ENCODE results near the gene PAQR6.

PAQR6 gene

GRCh38 chr1:156282479-156283222, 34.8 kb upstream of the PAQR6 start, which contains the start of gene SMG5:
TSS of gene SMG5 (minus strand) at chr1:156282825. CDS start at chr1:156282680, 145 bp downstream.
- Histone ChIP-seq H3K4me3 (ENCODE audit: low read length) (peak within 1 kb of the TSS; percentile 66), H3K9me3 (ENCODE audit: control insufficient read depth, low read length) (no peaks in the 10 kb centered on the region), H3K27me3 (ENCODE audit: control insufficient read depth, insufficient read depth, low read length) (no peaks in the 10 kb centered on the region), H3K36me3 (ENCODE audit: control insufficient read depth, insufficient read depth, low read length) (peaks cover 4% of the 10 kb centered on the region), H3K4me1 (ENCODE audit: control insufficient read depth, insufficient read depth, low read length) (peaks cover 26% of the 10 kb centered on the region), H3K9ac (ENCODE audit: low read length) (peak within 1 kb of the TSS; percentile 90)

GRCh38 chr1:156281693-156282478, 34.0 kb upstream of the PAQR6 start:
- no peaks in the 10 kb centered on the region for H3K9me3 ChIP-seq (ENCODE audit: control insufficient read depth, low read length)
- no peaks in the 10 kb centered on the region for H3K27me3 ChIP-seq (ENCODE audit: control insufficient read depth, insufficient read depth, low read length)
- H3K9ac ChIP-seq (ENCODE audit: low read length), result peak overlapping the region; percentile 90
- H3K4me1 ChIP-seq (ENCODE audit: control insufficient read depth, insufficient read depth, low read length), result peaks cover 26% of the 10 kb centered on the region
- H3K4me3 ChIP-seq (ENCODE audit: low read length), result peak overlapping the region; percentile 66
- H3K36me3 ChIP-seq (ENCODE audit: control insufficient read depth, insufficient read depth, low read length), result peaks cover 6% of the 10 kb centered on the region

- Histone ChIP-seq H3K9ac (ENCODE audit: low read length) (peak overlapping the region; percentile 90), H3K9me3 (ENCODE audit: control insufficient read depth, low read length) (no peaks in the 10 kb centered on the region), H3K36me3 (ENCODE audit: control insufficient read depth, insufficient read depth, low read length) (peaks cover 9% of the 10 kb centered on the region), H3K27me3 (ENCODE audit: control insufficient read depth, insufficient read depth, low read length) (no peaks in the 10 kb centered on the region), H3K4me1 (ENCODE audit: control insufficient read depth, insufficient read depth, low read length) (peaks cover 26% of the 10 kb centered on the region), H3K4me3 (ENCODE audit: low read length) (peak overlapping the region; percentile 66)
Observed at GRCh38 chr1:156281281-156281680, 33.4 kb upstream of the PAQR6 start.

GRCh38 chr1:156279837-156280236, 32.0 kb upstream of the PAQR6 start:
- Histone ChIP-seq H3K27me3 (ENCODE audit: control insufficient read depth, insufficient read depth, low read length) (no peaks in the 10 kb centered on the region), H3K36me3 (ENCODE audit: control insufficient read depth, insufficient read depth, low read length) (peaks cover 9% of the 10 kb centered on the region), H3K4me3 (ENCODE audit: low read length) (no peak overlapping the region), H3K9me3 (ENCODE audit: control insufficient read depth, low read length) (no peaks in the 10 kb centered on the region), H3K4me1 (ENCODE audit: control insufficient read depth, insufficient read depth, low read length) (peaks cover 26% of the 10 kb centered on the region), H3K9ac (ENCODE audit: low read length) (no peak overlapping the region)

GRCh38 chr1:156276966-156277381, 29.1 kb upstream of the PAQR6 start:
- H3K9ac ChIP-seq (ENCODE audit: low read length), result no peak overlapping the region
- no peak overlapping the region for H3K4me3 ChIP-seq (ENCODE audit: low read length)
- no peaks in the 10 kb centered on the region for H3K27me3 ChIP-seq (ENCODE audit: control insufficient read depth, insufficient read depth, low read length)
- H3K9me3 ChIP-seq (ENCODE audit: control insufficient read depth, low read length), result no peaks in the 10 kb centered on the region
- peaks cover 18% of the 10 kb centered on the region for H3K36me3 ChIP-seq (ENCODE audit: control insufficient read depth, insufficient read depth, low read length)
- peaks cover 11% of the 10 kb centered on the region for H3K4me1 ChIP-seq (ENCODE audit: control insufficient read depth, insufficient read depth, low read length)

- H3K36me3 ChIP-seq (ENCODE audit: control insufficient read depth, insufficient read depth, low read length), result peaks cover 18% of the 10 kb centered on the region
- H3K4me3 ChIP-seq (ENCODE audit: low read length), result no peak overlapping the region
- peaks cover 10% of the 10 kb centered on the region for H3K4me1 ChIP-seq (ENCODE audit: control insufficient read depth, insufficient read depth, low read length)
- no peaks in the 10 kb centered on the region for H3K27me3 ChIP-seq (ENCODE audit: control insufficient read depth, insufficient read depth, low read length)
- no peak overlapping the region for H3K9ac ChIP-seq (ENCODE audit: low read length)
- no peaks in the 10 kb centered on the region for H3K9me3 ChIP-seq (ENCODE audit: control insufficient read depth, low read length)
Observed at GRCh38 chr1:156276532-156276931, 28.7 kb upstream of the PAQR6 start.

GRCh38 chr1:156270314-156270713, 22.5 kb upstream of the PAQR6 start:
- H3K9ac ChIP-seq (ENCODE audit: low read length), result no peak overlapping the region
- no peaks in the 10 kb centered on the region for H3K9me3 ChIP-seq (ENCODE audit: control insufficient read depth, low read length)
- H3K4me1 ChIP-seq (ENCODE audit: control insufficient read depth, insufficient read depth, low read length), result no peaks in the 10 kb centered on the region
- H3K36me3 ChIP-seq (ENCODE audit: control insufficient read depth, insufficient read depth, low read length), result peaks cover 29% of the 10 kb centered on the region
- no peaks in the 10 kb centered on the region for H3K27me3 ChIP-seq (ENCODE audit: control insufficient read depth, insufficient read depth, low read length)
- no peak overlapping the region for H3K4me3 ChIP-seq (ENCODE audit: low read length)

GRCh38 chr1:156268336-156268735, 20.5 kb upstream of the PAQR6 start:
- no peaks in the 10 kb centered on the region for H3K27me3 ChIP-seq (ENCODE audit: control insufficient read depth, insufficient read depth, low read length)
- H3K4me1 ChIP-seq (ENCODE audit: control insufficient read depth, insufficient read depth, low read length), result no peaks in the 10 kb centered on the region
- peaks cover 29% of the 10 kb centered on the region for H3K36me3 ChIP-seq (ENCODE audit: control insufficient read depth, insufficient read depth, low read length)
- H3K9ac ChIP-seq (ENCODE audit: low read length), result no peak overlapping the region
- H3K9me3 ChIP-seq (ENCODE audit: control insufficient read depth, low read length), result no peaks in the 10 kb centered on the region
- no peak overlapping the region for H3K4me3 ChIP-seq (ENCODE audit: low read length)

GRCh38 chr1:156266051-156266450, 18.2 kb upstream of the PAQR6 start:
- Histone ChIP-seq H3K4me3 (ENCODE audit: low read length) (no peak overlapping the region), H3K9ac (ENCODE audit: low read length) (no peak overlapping the region), H3K9me3 (ENCODE audit: control insufficient read depth, low read length) (no peaks in the 10 kb centered on the region), H3K4me1 (ENCODE audit: control insufficient read depth, insufficient read depth, low read length) (no peaks in the 10 kb centered on the region), H3K36me3 (ENCODE audit: control insufficient read depth, insufficient read depth, low read length) (peaks cover 38% of the 10 kb centered on the region), H3K27me3 (ENCODE audit: control insufficient read depth, insufficient read depth, low read length) (no peaks in the 10 kb centered on the region)

GRCh38 chr1:156263288-156263655, 15.4 kb upstream of the PAQR6 start:
- H3K4me3 ChIP-seq (ENCODE audit: low read length), result no peak overlapping the region
- H3K27me3 ChIP-seq (ENCODE audit: control insufficient read depth, insufficient read depth, low read length), result no peaks in the 10 kb centered on the region
- H3K36me3 ChIP-seq (ENCODE audit: control insufficient read depth, insufficient read depth, low read length), result peaks cover 62% of the 10 kb centered on the region
- no peak overlapping the region for H3K9ac ChIP-seq (ENCODE audit: low read length)
- H3K4me1 ChIP-seq (ENCODE audit: control insufficient read depth, insufficient read depth, low read length), result no peaks in the 10 kb centered on the region
- H3K9me3 ChIP-seq (ENCODE audit: control insufficient read depth, low read length), result no peaks in the 10 kb centered on the region

GRCh38 chr1:156262461-156263287, 14.8 kb upstream of the PAQR6 start:
- no peaks in the 10 kb centered on the region for H3K9me3 ChIP-seq (ENCODE audit: control insufficient read depth, low read length)
- H3K36me3 ChIP-seq (ENCODE audit: control insufficient read depth, insufficient read depth, low read length), result peaks cover 56% of the 10 kb centered on the region
- no peaks in the 10 kb centered on the region for H3K4me1 ChIP-seq (ENCODE audit: control insufficient read depth, insufficient read depth, low read length)
- no peak overlapping the region for H3K9ac ChIP-seq (ENCODE audit: low read length)
- H3K4me3 ChIP-seq (ENCODE audit: low read length), result no peak overlapping the region
- no peaks in the 10 kb centered on the region for H3K27me3 ChIP-seq (ENCODE audit: control insufficient read depth, insufficient read depth, low read length)

- H3K9me3 ChIP-seq (ENCODE audit: control insufficient read depth, low read length), result no peaks in the 10 kb centered on the region
- H3K4me3 ChIP-seq (ENCODE audit: low read length), result no peak overlapping the region
- no peaks in the 10 kb centered on the region for H3K27me3 ChIP-seq (ENCODE audit: control insufficient read depth, insufficient read depth, low read length)
- H3K4me1 ChIP-seq (ENCODE audit: control insufficient read depth, insufficient read depth, low read length), result no peaks in the 10 kb centered on the region
- no peak overlapping the region for H3K9ac ChIP-seq (ENCODE audit: low read length)
- H3K36me3 ChIP-seq (ENCODE audit: control insufficient read depth, insufficient read depth, low read length), result peaks cover 43% of the 10 kb centered on the region
Observed at GRCh38 chr1:156260896-156261295, 13.0 kb upstream of the PAQR6 start.
